ENCODE data around the gene CD2BP2.

GRCh38 chr16:30378236-30379157 is 23.4 kb upstream of the CD2BP2 start:
- peak in 3 of 6 experiments; percentile 9 to 45 (median 18) for TF ChIP-seq CTCF (IDR thresholded peaks at IDR 0.05)
- peak in 2 of 4 donors; percentile 54 to 68 for TF ChIP-seq POLR2A (IDR thresholded peaks at IDR 0.05)
- peak; percentile 49 to 66 for TF ChIP-seq POLR2AphosphoS5 (IDR thresholded peaks at IDR 0.05)

Data from upper lobe of left lung (tissue), 4 donors.